GM21786 (cell line): ENCODE results near the gene LCN1.
"Not testable (repeated sequence)": the region's sequence is repeated elsewhere in the genome, so short reads cannot be mapped to it uniquely, and the experiment has no call there.

Experiments used
- ATAC-seq: cut with Tn5 transposase; IDR thresholded peaks from one replicate; pipeline ENCODE4 v1.9.1; 2021; ENCODE audit not compliant: unreplicated experiment

LCN1 gene

DNA sequence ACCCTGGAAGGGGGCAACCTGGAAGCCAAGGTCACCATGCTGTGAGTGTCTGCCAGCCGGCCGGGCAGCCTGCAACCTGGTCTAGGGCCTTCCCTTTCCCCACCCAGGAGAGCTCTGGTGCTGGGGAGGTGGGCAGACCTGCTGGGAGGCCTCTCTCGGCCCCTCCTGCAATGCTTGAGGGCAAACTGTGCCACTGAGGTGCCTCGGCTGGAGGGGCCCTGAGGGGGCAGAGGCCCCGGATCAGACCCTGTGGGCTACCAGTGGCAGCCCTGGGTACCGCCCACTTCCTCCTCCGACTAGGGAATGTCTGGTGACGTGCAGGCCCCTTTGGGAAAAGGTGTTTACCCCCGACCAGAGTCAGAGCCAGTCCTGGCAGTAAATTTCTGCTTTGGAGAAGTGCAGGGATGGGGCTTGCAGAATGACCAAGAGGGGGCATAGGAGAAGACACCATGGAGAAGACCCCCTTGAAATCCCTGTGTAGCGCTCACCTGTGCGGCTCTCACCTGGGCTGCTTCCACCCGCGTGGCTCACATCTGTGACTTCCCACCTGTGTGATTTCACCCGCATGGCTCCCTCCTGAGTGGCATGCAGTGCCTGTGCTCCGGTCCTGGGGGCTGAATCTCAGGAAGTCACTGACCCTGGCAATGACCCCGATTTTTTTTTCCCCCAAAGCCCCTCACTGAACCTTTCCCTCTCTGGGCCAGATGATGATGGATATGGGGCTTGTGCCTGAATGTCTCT, 1.1 kb downstream of the LCN1 start:
- ATAC-seq = no peak

DNA sequence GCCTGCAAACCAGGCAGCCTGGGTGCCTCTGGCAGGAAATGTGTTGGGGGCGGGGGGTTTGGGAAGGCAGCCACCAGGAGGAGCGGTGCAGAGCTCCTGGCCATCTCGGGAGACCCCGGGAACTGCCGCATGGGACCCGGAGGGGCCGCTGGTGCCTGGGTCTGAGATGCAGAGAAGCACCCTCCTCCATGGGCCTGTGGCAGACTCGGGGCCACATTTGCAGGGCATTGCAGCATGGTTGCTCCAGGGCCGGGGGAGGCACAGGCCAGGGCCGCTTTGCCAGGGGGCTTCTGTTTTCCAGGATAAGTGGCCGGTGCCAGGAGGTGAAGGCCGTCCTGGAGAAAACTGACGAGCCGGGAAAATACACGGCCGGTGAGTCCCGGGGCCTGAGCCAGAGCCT, 1.7 kb downstream of the LCN1 start:
- no peak for ATAC-seq

DNA sequence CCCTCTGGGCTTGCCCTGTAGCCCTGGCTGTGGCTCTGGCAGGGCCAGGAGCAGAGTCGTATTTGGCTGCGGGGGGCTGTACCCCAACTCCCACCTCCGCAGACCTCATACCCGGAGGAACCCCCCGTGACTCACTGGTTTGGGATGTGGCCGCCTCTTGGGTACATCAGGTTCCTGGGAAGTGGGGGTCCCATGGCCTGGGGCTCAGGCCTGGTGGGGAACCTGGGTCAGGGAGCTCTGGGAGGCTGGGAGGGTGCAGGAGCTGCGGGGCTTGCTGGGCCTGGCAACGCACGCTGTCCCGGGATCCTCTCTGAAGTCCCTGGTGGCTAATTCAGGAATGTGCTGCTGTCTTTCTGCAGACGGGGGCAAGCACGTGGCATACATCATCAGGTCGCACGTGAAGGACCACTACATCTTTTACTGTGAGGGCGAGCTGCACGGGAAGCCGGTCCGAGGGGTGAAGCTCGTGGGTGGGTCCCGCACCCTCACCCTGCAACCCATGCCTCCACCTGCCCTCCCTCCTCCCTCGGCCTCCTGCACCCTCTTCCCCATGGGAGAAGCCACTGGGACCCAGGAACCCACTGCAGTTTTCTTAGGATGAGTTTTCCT, 2.4 kb downstream of the LCN1 start:
- ATAC-seq = no peak

DNA sequence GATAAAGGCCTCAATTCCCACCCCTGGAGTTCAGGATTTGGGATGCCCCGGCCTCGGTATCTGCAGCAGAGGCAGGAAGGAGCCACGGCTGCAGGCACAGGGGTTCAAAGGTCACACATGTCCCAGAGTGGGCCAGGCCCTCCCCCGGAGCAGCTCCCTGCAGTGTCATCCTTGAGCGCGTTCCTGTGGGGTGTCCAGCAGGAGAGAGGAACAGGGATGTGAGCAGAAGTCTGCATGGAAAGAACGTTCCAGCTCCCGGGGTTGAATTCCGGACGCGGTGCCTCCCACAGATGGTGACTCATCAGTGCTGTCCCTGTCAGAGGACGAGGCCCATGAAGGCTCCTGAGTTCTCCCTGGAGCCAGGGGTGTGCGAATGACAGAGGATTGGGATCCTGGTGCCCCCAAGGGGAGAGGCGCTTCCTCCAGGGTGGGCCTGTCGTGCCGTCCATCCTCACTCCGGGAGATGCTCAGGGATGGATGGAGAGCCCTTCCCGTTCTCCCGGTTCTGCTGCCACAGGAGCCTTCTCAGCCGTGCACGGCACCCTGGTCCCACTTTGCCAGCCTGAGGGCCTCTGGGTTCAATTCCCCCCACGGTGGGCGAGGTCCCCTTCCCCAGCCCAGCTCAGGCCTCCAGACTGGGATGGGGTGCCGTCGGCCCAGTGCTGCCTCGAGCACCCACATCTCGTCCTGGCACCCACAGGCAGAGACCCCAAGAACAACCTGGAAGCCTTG, 3.1 kb downstream of the LCN1 start:
- no peak for ATAC-seq

DNA sequence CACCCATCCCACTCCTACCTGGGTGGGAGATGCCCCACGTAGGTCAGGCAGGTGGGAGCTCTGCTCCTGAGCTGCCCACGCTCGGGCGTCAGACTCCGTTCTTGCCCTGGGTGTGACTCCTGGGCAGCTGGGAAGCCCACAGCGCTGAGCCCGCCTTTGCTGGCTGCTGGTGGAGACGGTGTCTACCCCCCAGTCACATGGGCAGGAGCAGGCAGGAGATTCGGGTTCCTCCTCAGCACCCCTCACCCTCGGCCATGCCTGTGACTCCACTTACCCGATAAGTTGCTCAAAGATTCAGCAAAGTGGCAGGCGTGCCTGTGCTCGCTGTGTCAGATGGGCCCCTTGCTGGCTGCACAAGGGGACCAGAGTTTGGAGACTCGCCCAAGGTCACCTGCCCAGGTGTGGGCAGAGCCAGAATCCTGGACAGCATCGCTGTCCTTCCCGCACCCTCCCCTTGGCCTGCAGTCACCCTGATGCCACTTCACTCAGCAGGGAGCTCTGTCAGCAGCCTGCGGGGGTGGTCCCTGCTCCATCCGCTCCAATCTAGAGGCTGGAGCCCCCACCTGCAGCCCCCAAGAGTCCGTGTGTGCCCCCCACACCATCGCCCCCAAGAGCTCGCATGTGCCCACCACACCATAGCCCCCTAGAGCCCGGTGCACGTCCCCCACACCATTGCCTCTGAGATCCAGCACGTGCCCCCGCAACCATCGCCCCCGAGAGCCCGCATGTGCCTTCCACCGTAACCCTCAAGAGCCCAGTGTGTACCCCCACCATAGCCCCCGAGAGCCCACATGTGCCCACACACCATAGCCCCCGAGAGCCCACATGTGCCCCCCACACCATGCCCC, 4.2 kb downstream of the LCN1 start:
- no peak for ATAC-seq

DNA sequence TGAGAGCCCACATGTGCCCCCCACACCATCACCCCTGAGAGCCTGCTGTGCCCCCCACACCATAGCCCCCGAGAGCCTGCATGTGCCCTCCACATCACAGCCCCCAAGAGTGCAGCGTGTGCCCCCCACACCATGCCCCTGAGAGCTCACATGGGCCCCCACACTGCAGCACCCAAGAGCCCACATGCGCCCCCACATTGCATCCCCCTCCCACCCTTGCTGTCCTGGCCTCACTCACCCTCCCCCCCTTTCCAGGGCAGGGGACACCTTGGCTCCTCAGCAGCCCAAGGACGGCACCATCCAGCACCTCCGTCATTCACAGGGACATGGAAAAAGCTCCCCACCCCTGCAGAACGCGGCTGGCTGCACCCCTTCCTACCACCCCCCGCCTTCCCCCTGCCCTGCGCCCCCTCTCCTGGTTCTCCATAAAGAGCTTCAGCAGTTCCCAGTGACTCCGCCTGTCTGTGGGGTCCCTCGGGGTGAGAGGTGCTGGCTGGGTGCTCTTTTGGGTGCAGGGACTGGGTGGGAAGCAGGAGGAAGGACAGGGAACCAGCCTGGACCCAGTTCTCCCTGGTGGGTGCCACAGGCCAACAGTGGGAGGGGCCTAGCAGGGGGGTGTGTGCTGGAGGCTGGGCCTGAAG, 5.0 kb downstream of the LCN1 start:
- ATAC-seq = no peak

DNA sequence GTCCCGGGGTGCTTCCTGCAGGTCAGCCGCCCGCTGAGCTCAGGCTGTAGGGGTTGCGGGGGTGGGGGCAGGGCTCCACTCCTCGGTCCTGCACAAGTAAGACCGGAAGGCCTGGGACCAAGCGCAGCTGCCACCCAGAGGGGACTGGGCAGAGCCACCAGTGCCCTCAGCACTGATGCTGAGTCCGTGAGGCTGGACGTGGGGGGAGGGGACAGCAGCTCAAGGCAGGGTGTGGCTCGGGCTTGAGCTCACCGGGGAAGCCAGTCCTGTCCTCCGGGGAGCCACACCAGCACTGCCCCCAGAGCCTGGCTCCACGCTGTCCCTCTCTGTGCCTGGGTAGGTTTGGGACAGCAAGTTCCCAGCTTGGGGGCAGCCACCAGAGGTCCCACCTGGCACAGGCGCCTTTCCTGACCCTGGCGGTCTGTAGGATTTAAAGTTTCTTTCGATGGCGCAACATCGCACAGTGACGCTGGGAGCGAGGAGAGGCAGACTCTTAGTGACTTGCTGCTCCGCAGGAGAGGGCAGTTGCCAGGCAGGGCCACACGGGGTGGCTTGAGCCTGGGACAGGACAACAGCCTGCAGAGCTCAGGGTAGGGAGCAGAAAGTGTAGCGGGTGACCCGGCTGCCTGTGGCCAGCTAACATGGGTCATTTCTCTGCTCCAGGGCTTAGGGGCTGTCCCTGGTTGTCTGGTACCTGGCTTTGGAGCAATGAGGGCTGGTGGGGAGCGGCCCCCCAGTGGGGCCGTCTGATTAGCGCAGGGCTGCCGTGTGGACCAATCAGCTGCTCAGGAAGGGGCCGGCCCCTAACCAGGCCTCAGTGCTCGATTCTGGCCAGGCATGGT, 5.7 kb downstream of the LCN1 start:
- ATAC-seq = no peak

DNA sequence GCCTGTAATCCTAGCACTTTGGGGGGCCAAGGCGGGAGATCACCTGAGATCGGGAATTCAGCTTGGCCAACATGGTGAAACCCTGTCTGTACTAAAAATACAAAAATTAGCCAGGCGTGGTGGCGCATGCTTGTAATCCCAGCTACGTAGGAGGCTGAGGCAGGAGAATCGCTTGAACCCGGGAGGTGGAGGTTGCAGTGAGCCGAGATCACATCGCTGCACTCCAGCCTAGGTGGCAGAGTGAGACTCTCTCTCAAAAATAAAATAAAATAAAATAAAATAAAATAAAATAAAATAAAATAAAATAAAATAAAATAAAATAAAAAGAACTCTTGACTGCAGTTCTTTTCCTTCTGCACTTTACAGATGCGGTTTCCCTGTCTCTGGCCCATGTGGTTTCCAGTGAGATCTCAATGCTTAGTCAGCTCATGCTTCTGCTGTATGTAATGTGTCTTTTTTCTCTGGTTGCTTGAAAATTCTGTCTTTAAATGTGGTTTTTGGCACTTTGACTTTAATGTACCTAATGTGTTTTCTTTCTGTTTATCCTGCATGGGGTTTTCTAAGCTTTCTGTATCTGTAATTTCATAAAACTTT, 7.7 kb downstream of the LCN1 start:
- ATAC-seq = not testable (repeated sequence)

DNA sequence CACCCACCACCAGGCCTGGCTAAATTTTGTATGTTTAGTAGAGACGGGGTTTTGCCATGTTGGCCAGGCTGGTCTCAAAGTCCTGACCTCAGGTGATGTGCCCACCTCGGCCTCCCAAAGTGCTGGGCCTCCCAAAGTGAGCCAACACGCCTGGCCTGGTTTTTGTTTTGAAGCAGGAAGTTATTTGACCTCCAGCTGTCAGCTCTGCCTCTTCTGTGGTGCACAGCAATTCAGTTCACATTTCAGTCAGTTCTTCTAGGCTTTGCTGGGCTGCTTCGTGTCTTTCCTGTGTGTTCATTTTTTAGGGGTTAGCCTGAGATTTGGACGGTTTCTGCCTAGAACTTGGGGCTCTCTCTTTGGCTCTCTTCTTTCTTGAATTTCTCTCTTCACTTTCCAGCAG, 8.9 kb downstream of the LCN1 start:
- ATAC-seq = no peak

DNA sequence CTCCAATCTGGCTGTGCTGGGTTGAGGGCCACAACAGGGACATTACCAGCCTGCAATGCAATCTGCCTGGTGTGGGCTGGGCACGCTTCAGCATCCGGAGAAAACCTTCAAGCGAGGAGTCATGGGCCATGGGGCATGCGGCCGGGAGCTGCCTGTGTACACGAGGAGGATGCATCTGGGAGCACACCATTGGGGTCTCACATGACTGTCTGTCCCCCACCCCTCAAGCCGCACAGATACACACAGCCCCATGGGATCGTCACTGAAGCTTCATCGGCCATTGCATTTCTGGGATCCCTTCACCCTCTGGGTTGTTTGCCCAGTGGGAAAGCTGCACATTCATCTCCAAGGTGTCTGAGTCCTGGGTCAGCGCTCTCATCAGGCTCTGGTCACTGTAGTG, 9.9 kb downstream of the LCN1 start:
- no peak for ATAC-seq

DNA sequence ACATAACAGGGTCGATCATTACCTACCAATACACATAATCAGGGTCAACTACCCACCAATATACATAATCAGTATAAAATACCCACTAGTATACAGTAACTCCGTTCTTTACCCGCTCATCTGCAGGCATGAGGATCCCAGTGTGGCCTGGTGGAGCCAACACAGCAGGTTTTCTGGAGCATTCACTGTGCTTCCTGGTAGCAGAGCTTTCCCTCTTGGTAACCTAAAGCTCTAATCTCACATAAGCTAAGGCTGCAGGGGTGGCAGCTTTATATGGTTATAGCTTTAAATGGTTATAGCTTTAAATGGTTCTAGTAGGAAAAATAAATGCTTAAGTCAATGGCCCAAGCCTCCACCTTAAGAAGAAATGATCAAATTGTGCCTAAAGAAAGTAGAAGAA, 11.9 kb downstream of the LCN1 start:
- ATAC-seq = no peak

DNA sequence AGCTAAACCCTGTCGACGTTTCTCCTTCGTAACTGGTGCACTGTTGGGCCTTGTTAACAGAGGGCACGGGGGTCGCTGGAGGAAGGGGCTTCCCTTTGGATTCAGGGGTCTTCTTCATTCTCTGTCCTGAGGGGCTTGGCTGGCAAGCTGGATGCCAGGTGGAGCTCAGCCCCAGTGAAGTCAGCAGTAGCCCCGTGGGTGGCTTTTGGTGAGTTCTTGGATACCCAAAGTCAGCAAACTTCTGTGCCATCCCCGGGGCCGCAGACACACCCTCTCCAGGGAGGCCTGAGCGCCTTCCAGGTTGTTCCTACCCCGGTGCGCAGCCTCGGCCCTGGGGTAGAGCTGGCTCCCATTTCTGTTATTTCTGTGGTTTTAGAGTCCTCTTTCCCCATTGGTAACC, 12.4 kb downstream of the LCN1 start:
- ATAC-seq = no peak

DNA sequence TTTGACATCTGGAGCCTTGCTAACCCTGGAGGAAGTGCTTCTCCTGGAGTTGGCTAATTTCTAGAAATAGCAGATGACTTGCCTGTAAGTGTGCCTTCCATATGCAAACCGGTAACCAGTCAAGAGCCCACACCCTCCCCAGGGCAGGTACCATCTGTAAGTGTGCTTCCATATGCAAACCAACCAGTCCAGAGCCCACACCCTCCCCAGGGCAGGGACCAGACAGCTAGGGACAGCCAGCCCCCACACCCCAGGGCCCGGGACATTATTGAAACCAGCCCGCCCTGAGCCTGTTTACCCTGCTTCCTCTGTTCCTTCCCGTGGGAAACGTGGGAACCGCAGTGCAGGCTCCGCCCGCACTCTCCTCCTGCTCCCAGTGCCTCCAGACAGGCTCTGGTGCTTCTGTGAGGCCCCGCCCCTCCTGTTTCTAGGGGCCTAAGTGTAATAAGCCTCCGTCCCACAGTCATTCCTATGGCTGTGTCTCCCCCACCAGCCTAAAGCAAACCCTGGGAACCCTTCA, 13.0 kb downstream of the LCN1 start:
- ATAC-seq = not testable (repeated sequence)

DNA sequence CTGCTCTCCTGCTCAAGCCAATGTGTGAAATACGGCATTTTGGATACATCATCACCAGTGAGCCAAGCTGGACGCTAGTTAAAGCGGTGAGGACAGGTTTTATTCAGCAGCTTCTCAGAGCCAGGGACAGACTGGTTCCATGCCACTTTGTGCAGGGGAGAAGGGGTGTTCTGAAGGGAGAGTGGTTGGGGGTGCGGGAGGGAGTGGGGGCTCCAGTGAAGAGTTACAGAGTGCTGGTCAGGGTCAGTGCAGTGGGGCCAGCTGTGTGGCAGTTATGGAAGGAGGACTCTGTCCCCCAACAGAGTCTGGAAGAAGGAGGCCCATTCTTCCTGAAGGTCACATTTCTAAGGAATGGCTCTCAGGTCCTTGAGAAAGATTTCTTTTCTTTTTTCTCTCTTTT, 13.6 kb downstream of the LCN1 start:
- not testable (repeated sequence) for ATAC-seq

DNA sequence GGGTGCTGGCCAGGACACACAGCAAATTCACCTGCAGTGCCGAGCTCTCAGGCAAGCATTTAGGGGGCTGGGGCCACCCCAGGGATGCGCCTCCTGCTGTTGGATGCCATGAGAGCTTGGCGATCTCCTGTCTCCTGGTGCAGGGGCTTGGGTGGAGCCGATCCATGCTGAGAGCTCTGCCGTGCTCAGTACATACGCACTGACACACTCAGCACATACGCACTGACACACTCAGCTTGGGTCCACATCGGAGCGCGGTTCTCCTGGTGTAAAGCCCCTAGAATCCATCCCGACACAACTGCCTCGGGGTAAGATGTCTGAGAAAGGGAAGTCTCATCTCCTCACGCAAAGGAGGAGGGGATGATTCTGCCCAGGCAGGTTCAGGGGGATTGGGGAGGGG, 14.4 kb downstream of the LCN1 start:
- not testable (repeated sequence) for ATAC-seq

DNA sequence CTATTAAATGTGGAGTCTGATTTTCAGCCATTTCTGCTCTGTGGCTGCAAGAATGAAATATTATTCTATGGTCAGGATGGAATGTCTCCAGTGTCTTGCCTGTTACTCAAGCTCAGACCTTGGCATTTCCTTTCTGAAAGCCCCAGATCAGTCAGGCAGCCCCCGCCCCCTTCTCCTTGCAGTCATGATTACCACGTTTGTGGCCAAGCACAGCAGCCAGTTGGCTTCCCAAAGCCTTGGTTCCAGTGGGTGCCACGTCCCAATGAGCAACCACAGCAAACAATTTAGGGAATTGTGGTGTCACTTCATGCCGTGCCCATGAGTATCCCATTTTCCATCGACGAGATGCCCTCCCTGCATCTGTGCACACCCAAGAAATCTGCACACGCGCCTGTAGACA, 15.0 kb downstream of the LCN1 start:
- no peak for ATAC-seq

DNA sequence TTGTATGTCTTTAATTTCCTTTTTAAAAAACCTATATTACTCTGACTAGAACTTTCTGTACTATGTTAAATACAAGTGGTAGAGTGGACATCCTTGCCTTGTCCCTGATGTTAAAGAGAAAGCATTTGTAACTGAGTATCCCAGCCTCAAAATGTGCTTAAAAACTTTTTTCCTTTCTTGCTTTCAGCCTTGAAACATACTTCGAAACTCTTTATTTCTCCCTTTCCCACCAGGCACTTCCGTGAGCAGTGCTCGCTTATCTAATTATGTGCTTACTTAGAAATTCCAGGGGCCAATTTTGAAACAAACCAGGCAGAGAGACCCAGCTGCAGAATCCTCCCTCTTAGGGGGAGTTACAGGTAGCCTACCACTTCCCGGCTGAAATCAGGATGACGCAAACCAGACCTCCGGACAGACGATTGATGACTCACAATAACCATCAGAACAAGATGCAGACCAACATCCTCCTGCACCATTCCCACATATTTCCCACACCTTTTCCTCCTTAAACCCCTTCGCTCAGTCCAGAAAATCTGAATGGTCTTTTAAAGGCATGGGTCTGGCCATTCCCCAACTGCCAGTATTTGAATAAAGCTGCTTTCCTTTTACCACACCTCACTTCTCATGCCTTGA, 22.1 kb downstream of the LCN1 start:
- ATAC-seq = not testable (repeated sequence)

DNA sequence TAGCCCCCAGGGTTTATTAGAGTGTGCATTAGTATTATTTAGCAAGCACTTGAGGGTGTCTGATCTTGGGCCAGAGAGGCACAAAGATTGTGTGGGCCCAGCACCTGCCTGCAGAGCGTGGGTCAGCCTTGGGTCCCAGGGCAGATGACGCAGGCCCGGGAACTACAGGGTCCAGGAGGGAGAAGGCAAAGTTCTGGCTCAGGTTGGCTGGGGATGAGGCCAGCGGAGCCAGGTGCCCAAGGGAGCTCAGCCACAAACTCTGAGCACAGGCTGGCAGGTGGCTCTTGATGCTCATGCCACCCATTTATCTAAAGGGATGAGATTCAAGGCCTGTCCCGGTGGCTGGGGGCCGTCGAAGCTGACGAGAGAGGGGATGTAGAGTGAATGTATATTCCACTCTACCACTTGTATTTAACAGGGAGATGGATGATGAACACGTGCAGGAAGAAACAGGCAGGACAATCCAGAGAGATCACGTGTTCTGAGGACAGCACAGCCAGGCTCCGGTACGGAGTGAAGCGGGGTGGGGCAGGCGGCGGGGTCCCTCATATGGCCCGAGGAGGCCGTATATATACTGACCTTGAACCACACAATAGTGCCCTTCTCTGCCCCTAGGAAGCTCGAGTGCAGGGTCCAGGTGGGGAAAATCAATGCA, 23.9 kb downstream of the LCN1 start:
- ATAC-seq = no peak
